Ammon's horn (tissue), 1 donor: Measurements from ENCODE around the gene SPDEF.

Experiments used
- DNase-seq: peaks from one replicate; pipeline ENCODE4 v3.0.0-alpha.2; 2016; ENCODE audit warnings: low spot score

SPDEF gene

DNA sequence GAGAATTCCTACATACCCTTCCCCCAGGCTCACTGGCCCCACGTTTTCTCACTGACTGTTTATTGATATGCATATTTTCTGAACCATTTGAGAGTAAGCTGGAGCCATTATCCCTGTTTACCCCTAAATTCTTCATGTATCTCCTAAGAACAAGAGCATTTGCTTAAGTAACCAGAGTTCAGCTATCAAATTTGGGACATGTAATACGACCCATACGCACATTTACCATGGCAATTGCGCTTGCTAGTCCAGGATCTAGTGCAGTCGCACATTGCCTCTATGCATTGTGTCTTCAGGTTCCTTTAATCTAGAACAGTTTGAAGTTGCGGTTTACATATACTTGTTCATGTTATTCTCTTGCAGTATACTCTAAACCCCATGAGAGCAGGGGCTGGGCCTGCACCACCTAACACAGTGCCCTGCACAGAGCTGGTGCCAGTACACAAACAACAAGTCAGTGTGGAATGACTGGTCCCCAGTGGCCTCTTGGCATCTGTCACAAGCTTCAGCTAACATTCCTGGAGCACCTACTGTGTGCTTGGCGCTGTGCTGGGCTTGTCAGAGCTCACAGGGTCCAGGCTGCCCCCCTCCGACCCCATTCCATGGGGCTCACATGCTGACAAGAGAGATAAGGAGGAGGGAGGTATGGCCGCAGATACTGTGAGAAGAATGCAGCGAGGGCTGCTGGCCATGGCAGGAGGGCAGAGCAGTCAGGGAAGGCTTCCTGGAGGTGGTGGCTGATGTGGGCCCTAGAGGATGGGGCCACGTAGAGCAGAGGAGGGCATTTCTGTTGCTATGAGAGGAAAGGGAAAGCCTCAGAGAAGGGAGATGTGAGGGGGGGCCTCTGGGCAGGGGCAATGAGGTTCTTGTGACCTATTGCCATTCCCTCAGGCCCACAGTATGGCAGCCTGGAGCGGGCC, 28.1 kb downstream of the SPDEF start:
- DNase-seq = no peak

DNA sequence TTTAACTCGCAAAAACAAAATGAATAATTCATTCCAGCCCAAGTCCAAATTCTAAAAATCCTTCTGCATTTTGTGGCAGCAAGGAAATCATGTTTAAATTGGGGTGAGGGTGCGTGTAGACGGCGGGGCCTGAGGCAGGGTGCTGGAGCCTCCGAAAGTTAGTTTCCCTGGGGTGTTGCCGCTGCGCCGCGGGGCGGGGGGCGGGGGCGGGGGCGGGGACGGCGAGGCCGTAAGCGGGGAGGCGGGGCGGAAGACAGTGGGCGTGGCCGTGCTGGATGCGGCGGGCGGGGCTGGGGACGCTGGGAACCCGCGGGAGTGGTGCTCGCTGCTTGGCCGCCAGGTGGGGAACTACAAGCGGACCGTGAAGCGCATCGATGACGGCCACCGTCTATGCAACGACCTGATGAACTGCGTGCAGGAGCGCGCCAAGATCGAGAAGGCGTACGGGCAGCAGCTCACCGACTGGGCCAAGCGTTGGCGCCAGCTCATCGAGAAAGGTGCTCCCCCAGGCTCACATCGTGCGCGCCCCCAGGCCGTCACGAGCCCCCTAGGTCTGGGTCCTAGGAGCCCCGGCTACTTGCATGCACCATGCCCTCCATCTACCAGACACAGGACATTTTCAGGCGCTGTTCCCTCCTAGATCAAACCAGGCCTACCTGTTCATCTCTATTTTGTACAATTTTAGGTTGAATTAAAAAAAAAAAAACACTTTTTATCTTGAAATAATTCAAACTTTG, 29.0 kb downstream of the SPDEF start:
- DNase-seq = peak; percentile 95

DNA sequence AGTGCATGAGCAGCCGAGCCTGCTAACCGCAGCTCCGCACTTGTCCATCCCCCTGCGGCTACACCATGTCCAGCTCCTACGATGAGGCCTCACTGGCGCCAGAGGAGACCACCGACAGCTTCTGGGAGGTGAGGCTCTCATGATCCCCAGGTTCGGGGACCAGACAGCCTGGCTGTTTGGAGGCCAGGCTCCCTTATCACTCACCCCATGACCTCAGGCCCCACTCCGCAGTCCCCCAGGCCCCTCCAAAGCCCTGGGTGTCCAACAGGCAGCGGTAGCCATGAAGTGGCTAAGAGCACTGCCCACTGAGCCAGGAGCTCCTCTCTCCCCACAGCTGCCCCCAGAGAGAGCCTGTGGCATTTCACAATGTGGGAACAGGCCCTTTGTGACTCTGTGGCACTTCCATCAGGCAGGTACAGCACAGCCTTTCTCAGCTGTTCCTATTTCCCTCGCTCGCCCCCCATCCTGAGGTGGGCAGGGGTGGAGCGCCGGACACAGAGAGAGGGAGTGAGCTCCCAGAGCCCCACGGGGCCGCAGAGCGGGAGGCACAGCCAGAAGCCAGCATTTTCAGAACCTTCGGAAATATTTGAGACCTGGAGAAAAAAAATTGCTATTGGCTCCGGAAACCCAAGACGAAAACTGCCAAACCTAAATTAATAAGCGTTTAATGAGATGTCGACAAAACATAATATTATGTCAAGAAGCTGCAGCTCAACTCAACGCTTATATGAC, 29.7 kb downstream of the SPDEF start:
- DNase-seq = no peak

DNA sequence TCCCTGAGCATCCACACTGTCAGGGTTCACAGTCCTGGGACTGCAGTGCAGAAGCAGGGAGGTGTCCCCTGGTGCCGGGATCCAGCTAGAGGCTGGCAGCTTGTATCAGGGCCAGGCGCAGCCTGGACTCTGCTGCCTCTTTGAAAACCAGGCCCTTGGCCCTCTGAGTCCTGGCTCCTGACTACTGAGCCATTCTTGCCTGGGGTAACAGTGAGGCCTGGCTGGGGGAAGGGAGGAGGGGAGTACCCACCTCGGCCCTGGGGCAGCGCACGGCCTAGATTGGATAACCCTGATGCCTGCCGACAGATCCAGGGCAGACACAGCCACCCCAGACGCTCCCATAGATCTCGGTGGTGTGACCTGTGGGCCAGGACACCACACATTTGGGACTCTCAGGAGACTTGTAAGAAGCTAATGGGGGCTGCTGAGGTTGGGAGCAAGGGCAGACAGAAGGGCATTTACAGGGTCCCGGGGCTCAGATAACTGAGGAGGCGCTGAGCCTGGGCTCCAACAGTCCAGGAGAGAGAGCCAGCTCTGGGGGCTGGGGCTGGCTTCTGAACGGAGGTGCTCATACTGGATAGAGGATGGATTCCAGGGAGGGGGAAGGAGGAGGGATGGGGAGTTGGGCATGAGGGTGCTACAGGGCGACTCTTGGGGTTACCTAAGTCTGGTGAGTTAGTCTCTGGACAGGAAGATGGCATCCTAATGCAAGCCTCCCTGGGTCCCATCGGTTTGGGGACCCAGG, 30.5 kb downstream of the SPDEF start:
- DNase-seq = no peak

DNA sequence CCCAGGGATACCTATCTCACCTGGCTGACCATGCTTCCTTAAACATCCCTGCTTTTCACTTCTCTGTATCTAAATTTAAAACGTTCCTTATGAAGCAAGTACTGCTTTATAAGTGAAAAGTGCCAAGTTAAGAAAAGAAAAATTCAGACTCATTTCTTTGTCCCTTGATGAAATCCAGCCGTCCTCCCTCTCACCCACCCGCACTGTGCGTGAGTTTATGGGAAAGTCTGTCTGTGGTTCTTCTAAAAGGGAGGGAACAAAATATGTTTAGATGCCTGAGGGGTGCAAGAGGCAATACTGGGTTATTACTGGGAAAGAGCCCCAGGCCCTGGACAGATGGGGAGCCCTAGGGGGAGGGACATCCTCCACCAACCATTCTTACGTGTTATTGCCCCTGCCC, 31.2 kb downstream of the SPDEF start:
- DNase-seq = no peak

DNA sequence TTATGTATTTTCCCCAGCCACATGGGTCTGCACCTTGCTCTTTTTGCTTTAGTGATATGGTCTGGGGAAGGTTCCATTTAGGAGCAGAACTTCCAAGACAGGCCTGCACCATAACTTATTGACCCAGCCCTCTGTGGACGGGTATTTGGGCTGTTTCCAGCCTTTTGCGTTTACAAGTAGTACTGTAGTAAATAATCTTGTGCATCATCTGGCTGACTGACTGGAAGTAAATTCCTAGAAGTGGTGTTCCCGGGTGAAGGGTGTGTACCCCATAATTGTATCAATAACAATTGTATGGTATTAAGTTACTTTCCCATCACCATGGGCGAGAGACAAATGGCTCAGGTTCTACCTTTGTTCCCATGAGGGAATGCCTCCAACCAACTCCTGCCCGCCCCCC, 31.6 kb downstream of the SPDEF start:
- no peak for DNase-seq

DNA sequence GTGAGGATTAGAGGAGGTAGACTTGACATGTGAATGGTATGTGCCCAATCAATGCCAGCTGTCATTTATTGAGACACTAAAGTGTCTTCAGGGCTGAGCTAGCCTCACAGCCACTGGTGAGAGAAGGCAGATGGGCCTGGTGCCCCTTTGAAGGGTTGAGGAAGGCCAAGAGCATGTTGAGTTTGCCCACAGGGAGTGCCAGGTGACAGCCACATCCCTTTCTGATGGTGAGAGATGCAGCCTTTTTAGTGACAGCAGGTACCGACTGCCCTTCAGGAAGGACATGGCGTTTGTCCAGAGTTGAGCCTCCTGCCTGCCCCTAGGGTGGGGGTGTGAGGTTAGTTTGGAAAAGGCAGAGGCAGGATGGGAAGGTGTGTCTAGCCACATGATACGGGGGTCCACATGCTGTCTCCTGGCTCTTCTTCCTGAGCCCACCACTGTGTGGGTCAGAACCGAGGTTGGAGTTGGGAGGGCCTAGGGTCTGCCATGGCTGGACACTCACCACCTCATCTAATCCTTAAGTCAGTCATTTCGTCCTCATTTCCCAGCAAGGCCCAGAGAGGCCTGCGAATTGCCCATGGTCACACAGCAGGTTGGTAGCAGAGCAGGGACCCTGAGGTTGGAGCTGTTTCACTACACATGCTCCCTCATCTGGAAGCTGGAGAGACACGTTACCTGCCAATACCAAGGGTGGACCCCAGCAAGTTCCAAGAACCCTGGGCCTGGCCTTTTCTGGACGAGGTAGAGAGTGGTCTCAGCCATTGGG, 32.5 kb downstream of the SPDEF start:
- DNase-seq = no peak

DNA sequence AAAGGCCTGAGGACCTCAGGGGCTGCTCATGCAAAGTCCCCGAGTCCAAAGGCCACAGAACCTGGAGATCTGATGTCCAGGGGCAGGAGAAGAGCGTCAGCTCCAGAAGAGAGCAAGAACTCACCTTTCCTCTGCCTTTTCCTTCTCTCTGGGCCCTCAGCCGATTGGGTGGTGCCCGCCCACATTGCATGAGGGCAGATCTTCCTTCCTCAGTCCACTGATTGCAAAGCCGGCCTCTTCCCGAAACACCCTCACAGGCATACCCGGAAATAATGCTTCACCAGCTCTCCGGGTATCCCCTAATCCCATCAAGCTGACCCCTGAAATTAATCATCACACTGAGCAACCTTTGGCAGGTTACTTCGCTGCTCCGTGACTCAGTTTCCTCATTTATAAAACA, 33.4 kb downstream of the SPDEF start:
- no peak for DNase-seq

DNA sequence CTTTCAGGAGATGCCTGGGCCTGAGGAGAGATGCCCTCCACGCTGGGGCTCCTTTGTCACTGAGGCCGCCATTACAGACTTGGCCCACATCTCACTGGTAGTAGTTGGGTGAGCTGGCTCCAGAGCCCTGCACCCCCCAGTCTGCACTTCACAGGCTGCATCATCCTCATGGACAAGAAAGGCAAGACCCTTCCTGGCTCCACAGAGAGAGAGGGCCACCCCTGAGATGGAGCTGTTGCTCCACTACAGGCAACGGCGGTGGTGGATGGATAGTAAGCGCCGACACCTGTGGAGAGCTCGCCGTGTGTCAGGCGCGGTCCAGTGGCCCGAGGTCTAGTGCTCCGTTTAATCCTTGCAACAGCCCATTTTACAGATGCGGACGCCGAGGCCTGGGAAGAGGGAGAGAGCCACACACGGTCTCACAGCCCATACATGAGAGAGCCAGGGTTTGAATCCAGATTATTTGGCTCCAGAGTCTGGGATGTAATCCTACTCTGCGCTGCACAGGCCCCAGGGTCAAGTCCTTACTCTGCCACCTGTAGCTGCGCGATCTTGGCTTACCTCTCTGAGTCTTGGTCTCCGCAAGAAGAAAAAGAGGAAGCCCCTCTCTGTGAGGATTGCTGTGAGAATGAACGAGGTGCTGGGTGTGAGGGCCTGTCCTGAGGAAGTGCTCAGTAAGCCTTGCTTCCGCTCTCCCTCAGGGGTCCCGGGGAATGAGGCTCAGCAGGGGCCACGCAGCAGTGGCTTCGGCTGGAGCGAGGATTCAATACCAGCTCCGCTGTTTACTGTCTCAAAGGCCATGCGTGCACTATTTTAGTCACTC, 34.5 kb downstream of the SPDEF start:
- no peak for DNase-seq

DNA sequence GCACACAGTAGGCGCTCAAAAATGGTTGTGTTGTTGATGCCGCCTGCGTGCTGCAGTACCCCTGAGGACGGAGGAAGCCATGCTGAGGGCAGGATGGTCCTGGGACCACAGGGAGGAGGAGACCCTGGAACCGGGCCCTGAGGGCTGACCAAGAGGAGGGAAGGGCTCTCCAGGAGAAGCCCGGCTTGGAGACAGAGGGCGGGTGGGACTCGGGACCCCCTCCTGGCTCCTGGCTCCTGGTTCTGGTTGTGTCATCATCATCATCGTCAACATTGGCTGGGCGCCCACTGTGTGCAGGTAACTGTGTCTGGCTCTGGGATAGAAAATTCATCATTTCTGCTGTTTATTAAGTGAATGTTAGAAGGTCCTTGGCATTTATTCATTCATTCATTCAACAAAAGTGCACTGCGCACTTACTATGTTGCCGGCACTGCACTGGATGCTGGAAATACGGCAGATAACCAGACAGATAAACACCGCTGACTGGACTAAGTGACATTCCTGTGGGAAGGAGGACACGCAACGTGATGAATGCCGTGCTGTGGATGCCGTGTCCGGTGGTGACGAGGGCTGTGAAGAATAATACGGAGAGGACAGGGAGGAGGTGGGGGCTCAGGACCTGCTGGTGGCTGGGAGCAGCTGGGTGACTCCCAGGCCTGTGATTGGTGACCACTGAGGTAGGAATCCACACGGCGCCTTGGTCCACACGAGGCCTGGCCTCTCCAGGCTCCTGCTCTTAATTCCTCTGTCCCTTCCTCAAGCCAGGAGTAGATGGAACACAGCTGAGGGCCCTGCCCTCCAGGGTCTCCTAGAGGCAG, 35.3 kb downstream of the SPDEF start:
- no peak for DNase-seq

DNA sequence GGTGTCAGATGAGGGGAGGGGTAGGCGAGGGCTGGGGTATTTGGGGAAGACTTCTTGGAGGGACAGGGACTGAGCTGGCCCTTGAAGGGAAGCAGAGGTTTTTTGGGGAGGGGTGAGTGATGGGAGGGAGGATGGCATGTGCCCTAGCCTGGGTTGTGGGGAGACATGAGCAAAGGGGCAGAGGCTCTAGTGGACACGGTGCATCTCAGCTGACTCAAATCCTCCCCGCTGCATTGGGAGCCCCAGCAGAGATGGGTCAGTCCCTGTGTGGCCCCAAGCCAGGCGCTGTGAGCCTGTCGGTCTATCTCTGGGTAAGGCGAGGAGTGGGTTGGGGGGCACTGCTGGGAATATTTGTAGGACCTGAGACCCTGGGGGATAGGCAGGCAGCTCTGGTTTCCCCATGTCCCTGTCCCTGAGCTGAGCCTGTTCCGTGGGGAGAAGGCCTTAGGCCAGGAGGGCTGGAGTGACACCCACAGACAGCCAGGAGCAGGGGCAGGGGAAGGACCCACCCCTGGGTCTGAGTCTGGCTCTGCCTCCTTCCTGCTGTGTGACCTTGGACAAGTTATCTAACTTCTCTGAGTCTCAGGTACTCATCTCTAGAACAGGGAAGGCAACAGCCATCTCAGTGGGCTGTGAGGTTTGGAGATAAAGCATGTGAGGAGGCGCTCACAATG, 36.0 kb downstream of the SPDEF start:
- DNase-seq = no peak

DNA sequence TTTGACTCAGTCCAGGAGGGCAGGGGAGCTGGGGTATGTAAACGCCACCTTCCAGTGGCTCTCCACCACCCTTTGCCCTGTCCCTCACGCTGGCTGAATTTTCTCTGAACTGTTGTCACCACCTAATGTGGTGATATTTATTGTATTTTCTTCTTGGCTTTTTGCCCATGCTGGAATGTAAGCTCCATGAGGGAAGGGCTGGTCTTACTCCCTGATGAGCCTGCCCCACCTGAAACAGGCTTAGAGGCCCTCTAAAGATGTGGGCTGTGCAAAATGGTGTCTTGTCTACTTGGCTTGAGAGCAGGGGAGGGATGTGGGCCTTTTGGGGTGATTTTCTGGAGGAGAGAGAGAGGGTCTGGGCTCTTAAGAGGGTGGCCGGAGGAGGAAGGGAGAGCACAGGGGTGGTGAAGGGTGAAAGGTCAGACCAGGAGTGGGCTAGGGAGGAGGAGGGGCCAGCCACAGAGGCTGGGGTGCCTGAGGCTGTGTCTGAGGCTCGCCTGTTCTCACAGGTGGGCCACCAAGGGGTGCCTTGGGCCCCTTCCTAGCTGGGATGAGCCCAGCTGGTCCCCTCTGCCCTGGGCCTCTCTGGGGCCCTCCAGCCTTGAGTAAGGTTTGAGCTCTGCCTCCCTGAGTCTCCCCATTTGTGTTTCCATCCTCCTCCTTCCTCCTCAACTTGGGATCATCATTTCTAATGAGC, 37.3 kb downstream of the SPDEF start:
- no peak for DNase-seq

DNA sequence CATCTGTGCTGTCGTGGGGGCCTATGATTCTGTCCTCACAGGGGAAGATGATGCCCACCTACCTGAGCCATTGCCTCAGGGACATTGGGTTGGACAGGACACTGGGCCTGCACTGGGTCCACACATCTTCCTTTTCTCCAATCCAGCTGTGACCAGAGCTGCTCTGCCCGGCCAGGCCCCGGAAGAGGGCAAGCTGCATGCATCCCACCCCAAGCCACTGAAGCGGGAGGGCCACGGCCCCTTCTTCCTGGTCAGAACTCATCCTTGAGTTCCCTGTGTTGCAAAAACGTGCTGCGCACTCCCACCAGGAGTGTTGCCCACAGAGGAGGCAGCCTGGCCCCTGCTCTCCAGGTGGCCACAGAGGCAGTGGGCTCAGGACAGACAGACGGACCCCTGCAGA, 38.2 kb downstream of the SPDEF start:
- DNase-seq = no peak

DNA sequence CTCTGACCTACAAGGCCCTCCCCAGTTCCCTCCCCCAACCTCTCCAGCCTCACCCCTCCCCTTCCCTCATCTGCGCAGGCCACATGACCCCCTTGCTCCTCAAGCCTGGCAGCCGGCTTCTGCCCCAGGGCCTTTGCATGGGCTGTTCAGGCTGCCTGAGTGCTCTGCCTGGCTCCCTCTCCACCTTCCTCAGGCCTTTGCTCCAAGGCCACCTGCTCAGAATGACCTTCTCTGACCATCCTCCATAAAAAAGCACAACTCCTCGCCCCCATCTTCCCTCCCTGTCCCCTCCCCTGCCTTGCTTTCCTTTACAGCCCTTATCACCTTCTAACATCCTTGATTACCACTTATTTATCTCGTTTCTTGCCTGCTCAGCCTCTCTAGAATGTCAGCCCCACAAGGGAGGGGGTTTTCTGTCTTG, 38.7 kb downstream of the SPDEF start:
- DNase-seq = no peak

DNA sequence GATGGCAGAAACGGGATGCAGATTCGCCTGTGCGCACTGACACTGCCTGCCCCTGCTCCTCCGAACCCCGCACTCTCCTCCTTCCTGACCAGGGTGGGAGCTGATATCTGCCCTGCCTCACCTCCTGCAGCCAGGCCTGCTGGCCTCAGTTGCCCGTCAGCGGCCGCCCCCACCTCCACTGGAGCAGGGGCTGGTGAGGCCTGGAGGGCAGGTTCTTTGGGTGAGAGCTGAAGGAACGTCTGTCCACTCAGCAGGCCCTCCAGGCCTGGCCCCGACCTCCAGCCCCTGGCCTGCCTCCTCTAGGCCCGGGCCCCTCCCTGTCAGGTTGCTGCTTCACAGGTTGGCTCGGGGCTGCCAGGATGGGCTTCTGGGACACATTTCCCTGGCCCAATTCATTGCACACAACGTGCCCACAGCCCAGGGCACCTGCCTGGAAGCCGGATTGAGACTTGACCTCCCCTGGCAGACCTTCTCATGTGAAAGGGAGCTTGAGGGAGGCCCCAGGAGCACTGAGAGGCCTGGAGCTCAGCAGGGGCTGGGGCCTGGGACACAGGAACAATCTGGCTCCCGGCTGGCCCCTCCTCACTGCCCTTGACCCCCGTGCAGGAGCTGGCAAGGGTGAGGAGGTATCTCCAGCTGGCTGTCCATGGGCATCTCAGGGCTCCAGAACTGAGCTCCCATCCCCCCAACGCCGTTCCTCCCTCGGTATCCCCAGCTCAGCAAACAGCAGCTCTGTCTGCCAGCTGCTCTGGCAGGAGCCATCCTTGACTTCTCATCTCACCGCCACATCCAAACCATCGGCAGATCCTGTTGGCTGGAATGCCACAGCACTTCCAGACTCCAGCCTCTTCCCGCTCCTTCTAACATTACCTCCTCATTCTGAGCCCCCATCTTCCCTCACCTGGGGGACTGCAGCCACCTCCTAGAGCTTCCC, 39.5 kb downstream of the SPDEF start:
- DNase-seq = no peak

DNA sequence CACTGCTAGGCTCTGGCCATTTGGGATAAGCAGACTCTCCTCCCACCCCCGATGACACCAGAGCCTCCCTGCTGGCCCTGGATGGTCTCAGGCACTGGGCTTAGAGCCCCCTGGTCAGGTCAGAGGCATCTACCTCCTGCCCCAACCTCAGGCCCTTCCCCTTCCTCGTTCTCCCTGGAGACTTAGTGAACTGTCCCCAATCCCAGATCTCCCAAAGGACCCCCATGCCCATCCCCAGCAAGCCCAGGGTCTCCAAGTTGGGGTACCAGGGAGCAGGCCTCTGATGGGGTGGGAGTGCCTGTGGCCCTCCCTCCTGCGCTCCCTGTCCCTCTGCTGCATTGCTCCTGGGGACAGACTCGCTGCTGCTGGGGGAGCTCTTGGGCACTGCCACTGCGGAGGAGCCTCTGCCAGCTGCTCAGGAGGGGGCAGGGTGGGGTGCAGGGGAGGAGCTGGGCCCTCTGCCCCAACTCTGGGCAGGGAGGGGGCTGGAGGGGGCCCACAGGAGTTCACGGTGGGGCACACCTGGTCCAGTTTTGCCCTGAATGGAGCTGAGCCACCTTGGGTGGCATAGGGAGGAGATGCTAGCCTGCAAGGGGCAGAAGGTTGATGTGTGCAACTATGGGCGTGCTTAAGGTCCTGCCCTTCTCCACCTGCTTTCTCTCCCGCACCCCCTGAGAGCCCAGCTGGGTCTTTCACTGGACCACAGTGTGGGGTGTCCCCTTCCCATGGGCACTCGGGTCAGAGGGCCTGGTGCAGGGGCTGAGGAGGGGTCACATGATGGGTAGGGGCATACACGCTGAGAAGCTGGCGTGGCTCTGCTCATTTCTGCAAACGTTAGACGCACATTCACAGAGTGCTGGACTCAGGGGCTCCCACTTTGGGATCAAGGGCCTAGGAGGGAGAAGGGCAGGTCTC, 40.4 kb downstream of the SPDEF start:
- DNase-seq = no peak
